Mammary epithelial cell (primary cell): ENCODE data around the gene DPH6.

Experiments
- CTCF ChIP-seq, 2 donors: IDR thresholded peaks in 1 of 2; conservative IDR thresholded peaks in 1 of 2; 2 replicates each; pipeline ENCODE4 v1.5.1; 2011 to 2012; ENCODE audit warnings: inconsistent platforms in 2 of 2, low read length in 2 of 2, mild to moderate bottlenecking in 2 of 2, control low read depth in 1 of 2, low read depth in 1 of 2; ENCODE audit not compliant: insufficient read depth in 1 of 2; ENCODE audit errors: extremely low read depth in 1 of 2
- EZH2 ChIP-seq: IDR thresholded peaks from 2 replicates; pipeline ENCODE4 v1.6.1; 2012; ENCODE audit warnings: low read length, inconsistent platforms, borderline replicate concordance

- TF ChIP-seq CTCF (conservative IDR thresholded peaks at IDR 0.05 in 1 of 2, IDR thresholded peaks at IDR 0.05 in 1 of 2; ENCODE audit: extremely low read depth in 1 of 2, insufficient read depth in 1 of 2, low read depth in 1 of 2, low read length in 2 of 2) (no peak), EZH2 (no peak)
Observed at GRCh38 chr15:35410775-35411174, 135.2 kb downstream of the DPH6 start.
